Measurements from ENCODE around the gene CELF2. TPM values are rescaled to one million over a fixed set of nuclear protein-coding genes. Genes with fewer than 3 reads are reported as not detected.

CELF2 gene
- total RNA-seq, 1 donor from 2014 or later, result 33.8 TPM

- DNase-seq (ENCODE audit: extremely low spot score, unreplicated experiment), result no peak
- peaks cover 4% of the 10 kb centered on the region for H3K36me3 Mint-ChIP-seq (ENCODE audit: unreplicated experiment)
- H3K9me3 Mint-ChIP-seq (ENCODE audit: unreplicated experiment), result no peaks in the 10 kb centered on the region
- H3K27me3 Mint-ChIP-seq (ENCODE audit: unreplicated experiment), result no peaks in the 10 kb centered on the region
- no peak overlapping the region for H3K4me3 Mint-ChIP-seq (ENCODE audit: unreplicated experiment)
- TF ChIP-seq CTCF (IDR thresholded peaks at IDR 0.05), result no peak
- peaks cover 14% of the 10 kb centered on the region for H3K4me1 Mint-ChIP-seq (ENCODE audit: unreplicated experiment)
- H3K27ac Mint-ChIP-seq (ENCODE audit: unreplicated experiment), result no peak overlapping the region
Measured at GRCh38 chr10:11212288-11213085, 194.8 kb downstream of the CELF2 start.

- Mint-ChIP-seq H3K36me3 (ENCODE audit: unreplicated experiment) (peaks cover 4% of the 10 kb centered on the region), H3K4me1 (ENCODE audit: unreplicated experiment) (peaks cover 14% of the 10 kb centered on the region), H3K27me3 (ENCODE audit: unreplicated experiment) (no peaks in the 10 kb centered on the region), H3K9me3 (ENCODE audit: unreplicated experiment) (no peaks in the 10 kb centered on the region), H3K4me3 (ENCODE audit: unreplicated experiment) (no peak overlapping the region), H3K27ac (ENCODE audit: unreplicated experiment) (no peak overlapping the region)
- TF ChIP-seq CTCF (IDR thresholded peaks at IDR 0.05), result no peak
- DNase-seq (ENCODE audit: extremely low spot score, unreplicated experiment), result no peak
Measured at GRCh38 chr10:11213137-11213536, 195.5 kb downstream of the CELF2 start.

GRCh38 chr10:11214407-11214806 lies 196.7 kb downstream of the CELF2 start:
- peaks cover 13% of the 10 kb centered on the region for H3K4me1 Mint-ChIP-seq (ENCODE audit: unreplicated experiment)
- H3K27me3 Mint-ChIP-seq (ENCODE audit: unreplicated experiment), result no peaks in the 10 kb centered on the region

GRCh38 chr10:11215471-11215870 lies 197.8 kb downstream of the CELF2 start:
- H3K36me3 Mint-ChIP-seq (ENCODE audit: unreplicated experiment), result peaks cover 5% of the 10 kb centered on the region
- H3K4me1 Mint-ChIP-seq (ENCODE audit: unreplicated experiment), result peaks cover 3% of the 10 kb centered on the region
- no peak for DNase-seq (ENCODE audit: extremely low spot score, unreplicated experiment)
- no peaks in the 10 kb centered on the region for H3K9me3 Mint-ChIP-seq (ENCODE audit: unreplicated experiment)
- no peak overlapping the region for H3K4me3 Mint-ChIP-seq (ENCODE audit: unreplicated experiment)
- H3K27me3 Mint-ChIP-seq (ENCODE audit: unreplicated experiment), result no peaks in the 10 kb centered on the region
- H3K27ac Mint-ChIP-seq (ENCODE audit: unreplicated experiment), result no peak overlapping the region
- TF ChIP-seq CTCF (IDR thresholded peaks at IDR 0.05), result no peak

More at GRCh38 chr10:11214407-11214806, 196.7 kb downstream of the CELF2 start:
- no peak for TF ChIP-seq CTCF (IDR thresholded peaks at IDR 0.05)
- no peak for DNase-seq (ENCODE audit: extremely low spot score, unreplicated experiment)
- no peak overlapping the region for H3K27ac Mint-ChIP-seq (ENCODE audit: unreplicated experiment)
- no peaks in the 10 kb centered on the region for H3K9me3 Mint-ChIP-seq (ENCODE audit: unreplicated experiment)
- H3K36me3 Mint-ChIP-seq (ENCODE audit: unreplicated experiment), result peaks cover 4% of the 10 kb centered on the region
- no peak overlapping the region for H3K4me3 Mint-ChIP-seq (ENCODE audit: unreplicated experiment)

- Mint-ChIP-seq H3K36me3 (ENCODE audit: unreplicated experiment) (peaks cover 6% of the 10 kb centered on the region), H3K9me3 (ENCODE audit: unreplicated experiment) (no peaks in the 10 kb centered on the region), H3K4me3 (ENCODE audit: unreplicated experiment) (no peak overlapping the region), H3K27me3 (ENCODE audit: unreplicated experiment) (no peaks in the 10 kb centered on the region), H3K27ac (ENCODE audit: unreplicated experiment) (no peak overlapping the region), H3K4me1 (ENCODE audit: unreplicated experiment) (no peaks in the 10 kb centered on the region)
- no peak for TF ChIP-seq CTCF (IDR thresholded peaks at IDR 0.05)
- DNase-seq (ENCODE audit: extremely low spot score, unreplicated experiment), result no peak
Measured at GRCh38 chr10:11217521-11217920, 199.8 kb downstream of the CELF2 start.

Measured in osteocyte (in vitro differentiated cells).